Measurements from ENCODE around the gene CIDEB. TPM values are rescaled to one million over a fixed set of nuclear protein-coding genes. Genes with fewer than 3 reads are reported as not detected.

Gene CIDEB
- total RNA-seq, 1 experiment from 2014 or later, result not detected

- ChIA-PET CTCF (interaction anchor here (0.7 to 2.0 kb wide), 3 partner anchors 18 to 117 kb away, joined by 3 to 7 read pairs (median 3); partner anchors contain the start of gene CIDEB), POLR2A (ENCODE audit: low non-redundant PET) (no interaction called here)
- DNase-seq (ENCODE audit: low spot score), result no peak
- intact Hi-C loops (cut with micrococcal nuclease; ENCODE audit: unreplicated experiment), result no loop called here
- H3K4me3 ChIP-seq (ENCODE audit: low read depth, low read length, poor library complexity, severe bottlenecking), result no peak overlapping the region
- H3K27ac ChIP-seq (ENCODE audit: low read depth, low read length, poor library complexity, severe bottlenecking), result no peak overlapping the region
- no peaks in the 10 kb centered on the region for H3K4me1 ChIP-seq (ENCODE audit: insufficient read depth, low read length, poor library complexity, severe bottlenecking)
- no TSS peak for BruUV-seq (replicated peaks)
- H3K27me3 ChIP-seq (replicated peaks; ENCODE audit: insufficient read depth, low read depth, low read length, poor library complexity), result no peaks in the 10 kb centered on the region
- no peaks in the 10 kb centered on the region for H3K36me3 ChIP-seq (ENCODE audit: insufficient read depth, low read length, poor library complexity, severe bottlenecking)
- TF ChIP-seq, protein P1, sequence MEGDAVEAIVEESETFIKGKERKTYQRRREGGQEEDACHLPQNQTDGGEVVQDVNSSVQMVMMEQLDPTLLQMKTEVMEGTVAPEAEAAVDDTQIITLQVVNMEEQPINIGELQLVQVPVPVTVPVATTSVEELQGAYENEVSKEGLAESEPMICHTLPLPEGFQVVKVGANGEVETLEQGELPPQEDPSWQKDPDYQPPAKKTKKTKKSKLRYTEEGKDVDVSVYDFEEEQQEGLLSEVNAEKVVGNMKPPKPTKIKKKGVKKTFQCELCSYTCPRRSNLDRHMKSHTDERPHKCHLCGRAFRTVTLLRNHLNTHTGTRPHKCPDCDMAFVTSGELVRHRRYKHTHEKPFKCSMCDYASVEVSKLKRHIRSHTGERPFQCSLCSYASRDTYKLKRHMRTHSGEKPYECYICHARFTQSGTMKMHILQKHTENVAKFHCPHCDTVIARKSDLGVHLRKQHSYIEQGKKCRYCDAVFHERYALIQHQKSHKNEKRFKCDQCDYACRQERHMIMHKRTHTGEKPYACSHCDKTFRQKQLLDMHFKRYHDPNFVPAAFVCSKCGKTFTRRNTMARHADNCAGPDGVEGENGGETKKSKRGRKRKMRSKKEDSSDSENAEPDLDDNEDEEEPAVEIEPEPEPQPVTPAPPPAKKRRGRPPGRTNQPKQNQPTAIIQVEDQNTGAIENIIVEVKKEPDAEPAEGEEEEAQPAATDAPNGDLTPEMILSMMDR (conservative IDR thresholded peaks at IDR 0.05; ENCODE audit: low read depth, low read length), result no peak
- TF ChIP-seq EZH2 (IDR thresholded peaks at IDR 0.05; ENCODE audit: borderline replicate concordance, low read depth, low read length, poor library complexity, severe bottlenecking), result no peak
- H3K9me3 ChIP-seq (ENCODE audit: low read depth, low read length, poor library complexity, severe bottlenecking), result no peaks in the 10 kb centered on the region
These were observed 18.2 kb upstream of the CIDEB start for GRCh38 chr14:24325963-24326362.

DNA sequence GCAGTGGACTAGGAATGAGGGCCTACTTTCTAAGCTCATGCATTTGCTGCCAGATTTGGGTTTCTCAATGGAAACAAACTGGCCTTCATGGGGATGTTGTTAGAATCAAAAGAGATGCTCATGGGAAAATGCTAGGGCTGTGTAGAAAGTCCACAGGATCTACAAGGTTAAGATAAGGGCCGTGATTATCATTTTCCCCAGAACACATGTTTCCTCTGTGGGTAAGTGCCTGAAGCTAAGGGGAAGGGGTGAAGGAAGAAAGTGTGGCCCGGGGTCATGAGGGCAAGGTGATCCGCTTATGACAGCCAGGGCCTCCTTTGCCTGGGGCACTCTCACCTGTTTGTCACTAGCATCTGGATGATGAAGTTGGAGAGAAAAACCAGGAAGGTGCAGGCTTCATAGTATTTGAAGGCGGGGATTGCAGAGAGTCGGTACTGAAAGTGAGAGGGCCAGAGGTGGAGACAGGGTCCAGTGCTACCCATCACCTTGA lies 17.3 kb upstream of the CIDEB start:
- ChIA-PET POLR2A (ENCODE audit: low non-redundant PET) (no interaction called here), CTCF (interaction anchor here (2.0 kb wide), 1 partner anchor 107 kb away, joined by 7 read pairs; no protein-coding TSS in a partner anchor)
- H3K36me3 ChIP-seq (ENCODE audit: insufficient read depth, low read length, poor library complexity, severe bottlenecking), result no peaks in the 10 kb centered on the region
- no peak for DNase-seq (ENCODE audit: low spot score)
- no peaks in the 10 kb centered on the region for H3K9me3 ChIP-seq (ENCODE audit: low read depth, low read length, poor library complexity, severe bottlenecking)
- no peak overlapping the region for H3K27ac ChIP-seq (ENCODE audit: low read depth, low read length, poor library complexity, severe bottlenecking)
- intact Hi-C loops (cut with micrococcal nuclease; ENCODE audit: unreplicated experiment), result no loop called here
- no peak for TF ChIP-seq EZH2 (IDR thresholded peaks at IDR 0.05; ENCODE audit: borderline replicate concordance, low read depth, low read length, poor library complexity, severe bottlenecking)
- TF ChIP-seq, protein P1 (conservative IDR thresholded peaks at IDR 0.05; ENCODE audit: low read depth, low read length), result no peak
- no TSS peak for BruUV-seq (replicated peaks)
- no peaks in the 10 kb centered on the region for H3K4me1 ChIP-seq (ENCODE audit: insufficient read depth, low read length, poor library complexity, severe bottlenecking)
- H3K4me3 ChIP-seq (ENCODE audit: low read depth, low read length, poor library complexity, severe bottlenecking), result no peak overlapping the region
- no peaks in the 10 kb centered on the region for H3K27me3 ChIP-seq (replicated peaks; ENCODE audit: insufficient read depth, low read depth, low read length, poor library complexity)

- intact Hi-C loops (cut with micrococcal nuclease; ENCODE audit: unreplicated experiment), result no loop called here
- CTCF ChIA-PET, result no interaction called here
- BruUV-seq (replicated peaks), result no TSS peak
- no peak overlapping the region for H3K4me3 ChIP-seq (ENCODE audit: low read depth, low read length, poor library complexity, severe bottlenecking)
- TF ChIP-seq EZH2 (IDR thresholded peaks at IDR 0.05; ENCODE audit: borderline replicate concordance, low read depth, low read length, poor library complexity, severe bottlenecking), result no peak
- TF ChIP-seq, protein P1 (conservative IDR thresholded peaks at IDR 0.05; ENCODE audit: low read depth, low read length), result no peak
- no peaks in the 10 kb centered on the region for H3K4me1 ChIP-seq (ENCODE audit: insufficient read depth, low read length, poor library complexity, severe bottlenecking)
- no peak for DNase-seq (ENCODE audit: low spot score)
- H3K27ac ChIP-seq (ENCODE audit: low read depth, low read length, poor library complexity, severe bottlenecking), result no peak overlapping the region
- POLR2A ChIA-PET (ENCODE audit: low non-redundant PET), result no interaction called here
- H3K9me3 ChIP-seq (ENCODE audit: low read depth, low read length, poor library complexity, severe bottlenecking), result no peaks in the 10 kb centered on the region
- no peaks in the 10 kb centered on the region for H3K27me3 ChIP-seq (replicated peaks; ENCODE audit: insufficient read depth, low read depth, low read length, poor library complexity)
- H3K36me3 ChIP-seq (ENCODE audit: insufficient read depth, low read length, poor library complexity, severe bottlenecking), result no peaks in the 10 kb centered on the region
These were observed 16.2 kb upstream of the CIDEB start for GRCh38 chr14:24324024-24324423.

Measured in A673 (cell line).